COLO668 (cell line): ENCODE data around the gene CREBBP.
A peak's percentile ranks its signal among the peaks of the same experiment; 100 is the strongest.

ENCODE experiments used
- DNase-seq: peaks from one replicate; lab custom pipeline; 2025; ENCODE audit not compliant: unreplicated experiment; lab: John Stamatoyannopoulos, UW

Gene CREBBP

GRCh38 chr16:3797904-3798811, 82.4 kb downstream of the CREBBP start:
- no peak for DNase-seq

GRCh38 chr16:3797473-3797872, 83.0 kb downstream of the CREBBP start:
- DNase-seq = no peak

DNA sequence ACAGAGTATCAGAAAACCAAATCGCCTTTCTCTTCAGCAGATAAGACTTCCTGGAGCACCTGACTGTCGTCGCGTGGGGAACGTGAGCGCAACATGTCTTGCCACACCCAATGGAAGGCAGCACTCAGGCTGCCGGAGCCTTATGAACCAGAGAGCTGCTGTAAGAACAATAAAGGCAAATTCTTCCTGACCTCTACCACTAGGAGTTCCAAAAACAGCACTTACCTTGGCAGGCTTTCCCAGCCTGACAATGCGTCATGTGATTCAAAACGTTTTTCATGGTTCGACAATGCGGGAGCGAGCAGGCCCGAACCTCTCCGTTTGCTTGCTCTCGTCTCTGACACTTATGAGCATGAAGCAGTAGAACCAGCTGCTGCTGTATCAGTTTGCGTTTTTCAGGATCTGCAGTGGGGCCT, 87.3 kb downstream of the CREBBP start:
- no peak for DNase-seq

- no peak for DNase-seq
These were observed 88.0 kb downstream of the CREBBP start for GRCh38 chr16:3792472-3793012.

DNA sequence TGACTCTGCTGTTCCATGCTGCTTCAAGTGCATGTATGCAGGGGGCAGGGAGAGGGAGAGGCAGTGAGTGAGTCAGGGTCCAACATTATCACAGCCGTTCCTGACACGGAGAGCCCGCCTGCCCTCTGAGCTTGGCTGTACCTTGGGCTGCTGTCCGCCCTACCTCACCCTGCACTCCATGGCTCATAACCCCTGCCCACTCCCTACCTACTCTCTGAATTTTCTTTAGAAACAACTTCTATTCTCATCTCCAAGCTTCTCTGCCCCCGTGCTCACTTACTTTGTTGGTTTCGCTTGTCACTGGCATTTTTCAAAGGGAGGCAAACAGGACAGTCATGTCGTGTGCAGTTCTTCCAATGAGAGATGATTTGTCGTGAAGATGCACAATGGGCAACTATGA, 88.8 kb downstream of the CREBBP start:
- DNase-seq = no peak

DNA sequence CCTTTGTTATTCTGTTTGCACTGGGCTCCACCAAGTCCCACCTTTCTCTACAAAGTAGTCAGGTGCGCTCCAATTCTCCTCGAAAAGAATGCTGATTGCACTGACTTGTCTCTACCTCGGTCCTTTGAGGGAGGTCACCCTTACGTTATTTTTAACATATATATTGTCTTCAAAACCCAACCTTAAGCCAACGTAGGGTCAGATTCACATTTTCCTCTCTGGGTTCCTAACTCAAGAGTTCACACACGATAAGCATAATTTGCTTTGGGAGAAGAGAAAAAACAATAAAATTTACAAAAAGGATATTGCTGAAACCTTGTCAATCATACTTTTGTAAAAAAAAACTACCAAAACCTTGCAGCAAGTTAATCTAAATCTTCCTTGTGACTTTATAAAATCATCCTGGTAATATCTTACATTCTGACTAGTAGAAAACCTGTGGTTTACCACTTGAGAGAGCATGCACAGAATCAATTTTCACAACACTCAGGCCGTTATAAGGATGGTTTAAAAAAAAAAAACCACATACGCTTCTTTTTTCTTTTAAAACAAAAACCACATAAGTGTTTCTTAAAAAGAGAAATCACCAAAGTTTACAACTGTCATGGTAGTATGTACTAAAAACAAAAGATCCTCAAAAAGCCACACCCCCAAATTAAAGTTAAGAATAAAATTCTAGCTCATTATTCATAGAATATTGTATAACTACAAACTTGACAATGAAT, 91.0 kb downstream of the CREBBP start:
- DNase-seq = no peak

DNA sequence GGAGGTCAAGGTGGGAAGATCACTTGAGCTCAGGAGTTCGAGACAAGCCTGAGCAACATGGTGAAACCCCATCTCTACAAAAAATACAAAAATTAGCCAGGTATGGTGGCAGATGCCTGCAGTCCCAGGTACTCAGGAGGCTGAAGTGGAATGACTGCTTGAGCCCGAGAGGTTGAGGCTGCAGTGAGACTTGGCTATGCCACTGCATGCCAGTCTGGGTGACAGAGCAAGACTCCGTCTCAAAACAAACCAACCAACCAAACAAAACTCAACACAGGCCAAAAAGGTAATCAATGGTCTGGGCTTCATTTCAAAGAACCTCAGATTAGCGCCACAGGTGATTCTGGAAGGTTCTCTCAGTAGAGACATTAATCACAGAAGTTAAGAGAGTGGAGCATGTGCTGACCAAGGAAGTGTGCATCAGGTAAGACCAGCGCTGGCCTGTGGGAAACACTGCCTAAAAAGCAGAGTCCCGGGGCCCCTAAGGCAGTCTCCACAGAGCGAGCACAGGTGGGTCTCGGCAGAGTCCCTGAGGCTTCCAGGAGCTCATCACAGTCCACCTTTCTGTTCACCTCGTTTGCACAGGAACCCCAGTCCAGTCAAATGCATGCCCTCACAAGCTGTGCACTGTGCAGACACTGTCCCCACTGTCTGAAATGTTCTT, 91.7 kb downstream of the CREBBP start:
- DNase-seq = no peak

- no peak for DNase-seq
These were observed 92.4 kb downstream of the CREBBP start for GRCh38 chr16:3787924-3788661.

DNA sequence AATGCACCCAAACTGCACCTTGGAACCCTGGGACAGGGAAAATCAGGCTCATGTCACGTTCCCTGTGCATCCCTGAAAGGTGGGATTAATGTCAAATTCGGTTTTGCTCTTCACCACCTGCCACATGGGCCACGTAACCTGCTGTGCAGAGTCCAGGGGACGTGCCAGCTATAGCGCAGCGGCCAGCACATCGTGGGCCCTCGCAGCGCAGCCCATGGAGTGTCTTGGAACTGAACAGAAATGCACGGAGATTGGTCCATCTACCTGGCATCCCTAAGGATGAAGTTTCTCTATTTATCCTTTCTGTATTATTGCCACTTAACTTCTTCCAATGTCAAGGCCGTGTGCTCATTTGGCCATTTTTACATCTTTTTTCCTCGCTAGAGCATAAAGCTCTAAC, 95.1 kb downstream of the CREBBP start:
- no peak for DNase-seq

- no peak for DNase-seq
These were observed 97.0 kb downstream of the CREBBP start for GRCh38 chr16:3783516-3783915.

- no peak for DNase-seq
These were observed 97.9 kb downstream of the CREBBP start for GRCh38 chr16:3782566-3782965.

DNA sequence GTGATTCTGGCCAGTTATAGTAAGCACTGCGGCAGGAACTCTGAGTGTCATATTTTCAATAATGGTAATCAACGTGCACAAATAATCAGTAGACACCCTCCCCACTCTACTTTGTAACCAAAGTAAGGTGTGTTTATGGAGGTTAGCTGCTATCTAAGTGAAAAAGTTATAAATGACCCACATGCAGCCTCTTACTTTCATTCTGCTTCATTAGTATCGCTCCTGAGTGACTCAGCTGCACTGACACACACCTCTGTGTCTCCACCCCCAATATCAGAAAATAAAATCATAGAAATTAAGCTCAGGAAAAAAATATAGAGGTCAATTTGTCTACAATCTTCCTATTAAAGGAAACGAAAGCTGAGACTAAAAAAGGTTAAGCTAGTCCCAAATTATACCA, 99.1 kb downstream of the CREBBP start:
- DNase-seq = no peak

DNA sequence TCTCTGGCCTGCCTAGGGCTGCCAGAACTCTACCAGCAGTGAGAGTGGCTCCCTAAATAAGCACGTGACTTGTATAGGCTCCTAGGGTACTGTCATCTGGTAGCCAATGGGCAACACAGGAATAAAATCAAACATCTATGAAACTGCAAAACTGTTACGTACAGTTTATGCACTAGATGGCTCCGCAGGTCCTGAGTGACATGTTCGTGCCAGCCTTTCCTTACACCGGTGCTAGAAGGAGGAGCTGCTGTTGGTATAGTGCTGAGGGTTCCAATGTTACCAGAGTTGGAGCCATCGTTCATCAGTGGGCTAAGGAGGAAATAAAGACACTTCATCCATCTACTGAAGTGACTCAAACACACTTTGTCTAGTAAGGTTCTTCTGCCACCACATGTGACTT, 99.9 kb downstream of the CREBBP start:
- peak; percentile 25 for DNase-seq

- no peak for DNase-seq
These were observed 104.2 kb downstream of the CREBBP start for GRCh38 chr16:3776316-3776715.

DNA sequence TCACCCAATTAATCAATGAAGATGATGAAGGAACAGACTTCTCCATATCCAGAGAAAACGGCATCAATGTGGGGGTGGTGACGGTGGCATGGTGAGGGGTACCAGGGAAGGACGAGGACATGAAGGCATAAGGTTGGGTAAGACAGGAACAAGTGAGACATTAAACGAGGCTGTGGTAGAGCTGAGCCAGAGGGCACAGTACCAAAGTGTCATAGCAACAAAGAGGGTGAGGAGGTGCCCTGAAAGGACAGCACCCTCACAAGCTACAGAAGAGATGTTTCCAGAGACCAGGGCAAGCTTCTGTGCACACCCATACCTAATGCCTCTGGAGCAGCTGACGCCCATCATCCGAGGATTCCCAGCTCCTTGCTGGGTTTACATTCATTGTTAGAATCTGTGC, 105.7 kb downstream of the CREBBP start:
- no peak for DNase-seq

DNA sequence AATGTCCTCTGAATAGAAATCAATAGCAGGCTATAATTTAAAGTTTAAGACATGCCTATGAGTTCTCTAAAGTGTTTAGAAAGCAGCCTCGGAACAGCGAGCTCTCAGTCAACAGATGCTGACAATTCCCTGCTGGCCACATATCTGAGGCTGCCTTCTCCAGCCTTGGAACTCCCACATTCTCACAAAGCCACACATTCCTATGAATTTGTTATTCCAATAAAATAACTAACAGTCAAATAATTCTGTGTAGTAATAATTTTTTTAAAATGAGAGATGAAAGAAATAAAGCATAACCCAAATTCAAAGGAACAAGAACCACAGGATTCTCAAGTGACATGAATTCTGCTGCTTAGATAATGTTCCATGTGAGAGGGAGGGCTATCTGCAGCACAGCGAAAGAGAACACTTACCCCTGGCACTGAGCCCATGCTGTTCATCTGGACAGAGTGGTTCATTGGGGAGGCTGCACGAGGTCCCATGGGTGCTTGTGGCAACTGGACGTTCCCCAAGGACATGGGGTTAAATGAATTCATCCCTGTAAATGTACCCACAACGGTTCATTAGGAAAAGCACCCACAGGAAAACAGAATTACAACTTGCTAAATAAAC, 106.3 kb downstream of the CREBBP start:
- DNase-seq = no peak

GRCh38 chr16:3773663-3774062, 106.8 kb downstream of the CREBBP start:
- no peak for DNase-seq

DNA sequence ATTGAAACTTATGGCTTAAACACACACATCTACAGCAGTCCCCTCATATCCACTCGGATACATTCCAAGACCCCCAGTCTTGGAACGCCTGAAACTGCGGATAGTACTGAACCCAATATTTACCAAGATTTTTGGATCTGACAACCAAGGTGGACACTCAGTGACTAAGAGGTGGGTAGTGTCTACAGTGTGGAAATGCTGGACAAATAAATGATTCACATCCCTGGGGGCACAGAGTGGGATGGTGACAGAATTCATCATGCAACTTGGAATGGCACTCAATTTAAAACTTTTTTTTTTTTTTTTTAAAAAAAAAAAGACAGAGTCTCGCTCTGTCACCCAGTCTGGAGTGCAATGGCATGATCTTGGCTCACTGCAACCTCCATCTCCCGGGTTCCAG, 109.0 kb downstream of the CREBBP start:
- no peak for DNase-seq

GRCh38 chr16:3770530-3770929, 110.0 kb downstream of the CREBBP start:
- no peak for DNase-seq

- no peak for DNase-seq
These were observed 110.6 kb downstream of the CREBBP start for GRCh38 chr16:3769942-3770341.
